Myocyte (in vitro differentiated cells): ENCODE measurements around the gene CALML4. TPM values are rescaled to one million over a fixed set of nuclear protein-coding genes. Genes with fewer than 3 reads are reported as not detected.
A peak's percentile ranks its signal among the peaks of the same experiment; 100 is the strongest.
"Not testable (repeated sequence)": the region's sequence is repeated elsewhere in the genome, so short reads cannot be mapped to it uniquely, and the experiment has no call there.

ENCODE experiments used
- DNase-seq: peaks from one replicate; pipeline ENCODE4 v3.0.0-alpha.2; 2012; ENCODE audit warnings: low read depth
- polyA plus RNA-seq: library from polyadenylated mRNA; unstranded; fragments of >200 nt; gene quantifications from one replicate; pipeline ENCODE4 v1.2.1, GENCODE V29; 2012; ENCODE audit warnings: missing spikeins
- total RNA-seq: library from RNA; depleted of rRNA; stranded (reverse); fragments of >200 nt; gene quantifications from 2 replicates; pipeline ENCODE4 v1.2.3, GENCODE V29; 2014

Gene CALML4, protein sequence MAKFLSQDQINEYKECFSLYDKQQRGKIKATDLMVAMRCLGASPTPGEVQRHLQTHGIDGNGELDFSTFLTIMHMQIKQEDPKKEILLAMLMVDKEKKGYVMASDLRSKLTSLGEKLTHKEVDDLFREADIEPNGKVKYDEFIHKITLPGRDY
- 0.26 and 2.5 TPM in 2 replicates for total RNA-seq
- 2.2 TPM for polyA plus RNA-seq

DNA sequence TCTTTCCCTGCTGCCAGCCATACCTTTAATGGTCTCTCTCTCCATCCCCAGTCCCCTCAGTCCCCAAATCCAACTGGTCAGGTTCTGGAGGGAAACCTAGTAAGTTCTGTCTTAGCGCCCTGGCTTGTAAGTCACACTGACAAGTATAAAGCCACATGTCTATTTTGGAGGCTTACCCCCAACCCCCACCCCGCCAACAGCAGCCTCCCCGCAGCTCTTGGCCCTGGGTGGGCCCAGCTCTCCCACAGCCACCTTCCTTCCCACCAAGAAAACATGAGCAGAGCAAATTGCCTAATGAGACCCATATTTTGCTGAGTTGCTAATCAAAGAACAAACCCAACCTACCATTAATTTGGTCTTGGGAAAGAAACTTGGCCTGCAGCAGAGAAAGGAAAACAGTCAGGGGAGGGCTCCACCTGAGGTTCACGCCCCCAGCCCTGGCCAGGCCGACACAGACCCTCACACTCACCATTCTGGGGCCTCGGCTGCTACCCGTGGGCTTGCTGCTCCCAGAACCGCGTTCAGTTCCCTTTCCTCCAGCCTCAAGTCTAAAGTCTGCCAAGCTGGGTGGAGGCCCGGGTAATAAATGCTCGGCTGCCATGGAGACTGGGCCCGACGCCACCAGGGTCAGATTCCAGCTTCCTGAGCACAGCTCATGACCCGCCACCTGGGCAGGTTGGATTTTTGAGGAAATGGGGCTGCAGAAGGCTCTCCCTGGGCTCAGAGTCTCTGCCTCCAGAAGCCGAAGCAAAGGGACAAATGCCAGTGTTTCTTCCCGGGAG, at the start of gene CALML4:
Gene CALML4 (minus strand): TSS at position 557 of the 782 bp plus-strand sequence. CDS start 85 bp downstream, at position 472.
- no peak for DNase-seq

DNA sequence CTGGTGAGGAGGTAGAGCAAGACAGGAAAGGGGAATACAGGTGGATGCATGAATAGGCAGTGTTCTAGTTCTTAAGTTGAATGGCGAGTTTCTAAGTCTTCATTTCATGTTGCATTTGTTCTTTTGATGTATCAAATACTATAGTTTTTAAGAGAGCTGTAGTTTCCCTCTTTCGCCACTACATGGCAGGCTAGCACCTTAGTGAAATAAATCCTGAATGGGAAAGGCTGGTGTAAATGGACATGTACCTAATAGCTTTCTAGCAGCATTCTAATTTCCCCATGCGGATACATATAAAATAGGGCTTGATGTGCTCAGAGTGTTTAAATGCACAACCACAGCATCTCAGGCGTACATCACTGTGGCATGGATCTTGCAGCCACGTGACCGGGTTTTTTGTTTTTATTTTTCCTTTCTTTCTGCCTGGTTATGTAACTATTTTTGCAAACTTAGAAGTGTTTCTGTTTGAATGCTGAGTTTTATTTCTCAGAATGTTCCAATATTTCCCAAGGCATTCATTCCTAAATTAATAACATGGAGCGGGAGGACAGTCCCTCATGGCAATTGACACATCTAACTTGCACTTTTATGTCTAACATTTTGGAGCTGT, 47.9 kb upstream of the CALML4 start:
- DNase-seq, result peak; percentile 77

DNA sequence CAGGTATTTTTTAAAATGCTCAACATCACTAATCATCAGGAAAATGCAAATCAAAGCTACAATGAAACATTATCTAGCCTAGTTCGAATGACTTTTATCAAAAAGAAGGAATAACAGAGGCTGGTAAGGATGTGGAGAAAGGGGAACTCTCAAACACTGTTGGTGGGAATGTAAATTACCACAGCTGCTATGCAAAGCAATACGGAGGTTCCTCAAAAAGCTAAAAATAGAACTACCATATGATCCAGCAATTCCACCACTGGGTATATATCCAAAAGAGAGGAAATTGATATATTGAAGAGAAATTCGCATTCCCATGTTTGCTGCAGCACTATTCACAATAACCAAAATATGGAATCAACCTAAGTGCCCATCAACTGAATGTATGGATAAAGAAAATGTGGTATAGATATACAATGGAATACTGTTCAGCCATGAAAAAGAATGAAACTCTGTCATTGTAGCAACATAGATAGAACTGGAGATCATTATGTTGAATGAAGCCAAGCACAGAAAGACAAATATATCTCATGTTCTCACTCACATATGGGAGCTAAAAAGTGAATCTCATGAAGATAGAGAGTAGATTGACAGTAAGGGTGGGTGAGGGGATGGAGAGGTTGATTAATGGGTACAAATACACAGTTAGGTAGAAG, 44.1 kb upstream of the CALML4 start:
- no peak for DNase-seq

DNA sequence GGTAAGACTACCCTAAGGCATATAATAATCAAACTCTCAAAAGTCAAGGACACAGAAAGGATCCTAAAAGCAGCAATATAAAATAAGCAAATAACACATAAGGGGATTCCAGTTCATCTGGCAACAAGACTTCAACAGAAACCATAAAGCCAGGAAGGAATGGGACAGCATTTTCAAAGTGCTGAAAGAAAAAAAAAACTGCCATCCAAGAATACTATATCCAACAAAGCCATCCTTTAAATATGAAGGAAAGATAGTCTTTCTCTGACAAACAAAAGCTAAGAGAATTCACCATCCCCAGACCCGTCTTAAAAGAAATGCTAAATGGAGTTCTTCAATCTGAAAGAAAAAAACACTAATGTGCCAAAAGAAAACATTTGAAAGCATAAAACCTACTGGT, 39.1 kb upstream of the CALML4 start:
- DNase-seq, result no peak

DNA sequence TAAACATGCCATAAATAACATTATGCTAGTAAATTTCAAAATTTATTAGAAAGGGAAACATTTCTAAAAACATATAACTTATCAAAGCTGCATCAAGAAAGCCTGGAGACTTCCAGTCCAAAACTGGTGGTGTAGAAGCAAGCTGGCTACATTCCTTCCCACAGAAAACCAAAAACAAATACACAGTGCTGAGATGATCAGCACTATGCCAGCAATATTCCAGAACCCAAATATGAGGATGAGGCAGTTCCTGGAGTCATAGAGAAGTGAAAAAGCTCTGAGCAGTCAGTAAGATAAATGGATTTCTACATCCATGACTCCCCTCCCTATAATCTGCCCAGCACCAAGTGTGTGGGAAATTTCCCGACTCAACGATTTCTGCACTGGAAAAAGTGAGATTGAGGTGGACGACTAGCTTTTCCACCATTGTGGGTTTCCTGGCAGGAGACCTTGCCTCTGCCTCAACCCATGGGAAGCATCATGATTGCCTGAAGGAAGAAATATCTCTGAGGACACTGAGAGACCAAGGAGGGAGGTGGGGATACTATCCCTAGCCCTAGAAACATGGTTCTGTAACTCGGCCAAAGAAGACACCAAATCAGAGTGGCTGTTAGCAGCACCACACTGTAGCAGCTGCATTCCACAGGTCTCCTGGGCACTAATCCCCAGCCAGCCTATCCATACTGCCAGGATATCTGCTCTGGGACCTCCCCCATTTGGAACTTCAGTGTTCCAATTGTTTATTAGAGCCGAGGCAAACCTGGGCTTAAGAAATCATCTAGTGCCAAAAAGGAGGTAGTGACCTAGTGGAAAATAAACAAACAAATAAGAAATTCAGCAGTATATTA, 36.2 kb upstream of the CALML4 start:
- DNase-seq, result no peak

DNA sequence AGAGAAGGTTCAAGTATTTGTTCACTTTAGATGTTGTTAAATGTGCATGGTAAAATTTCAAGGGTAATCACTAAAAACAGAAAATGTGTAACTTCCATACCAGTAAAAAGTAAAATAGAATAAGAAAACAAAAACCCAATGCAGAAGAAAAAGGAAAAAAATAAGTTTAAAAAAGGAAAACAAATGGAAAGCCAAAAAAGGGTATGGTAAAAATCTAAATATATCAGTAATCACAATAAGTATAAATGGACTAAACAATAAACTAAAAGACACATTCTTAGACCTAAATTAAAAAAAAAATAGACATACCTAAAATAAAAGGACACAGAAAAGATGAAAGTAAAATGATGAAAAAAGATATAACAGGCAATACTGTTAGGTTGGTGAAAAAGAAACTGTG, 33.9 kb upstream of the CALML4 start:
- no peak for DNase-seq

DNA sequence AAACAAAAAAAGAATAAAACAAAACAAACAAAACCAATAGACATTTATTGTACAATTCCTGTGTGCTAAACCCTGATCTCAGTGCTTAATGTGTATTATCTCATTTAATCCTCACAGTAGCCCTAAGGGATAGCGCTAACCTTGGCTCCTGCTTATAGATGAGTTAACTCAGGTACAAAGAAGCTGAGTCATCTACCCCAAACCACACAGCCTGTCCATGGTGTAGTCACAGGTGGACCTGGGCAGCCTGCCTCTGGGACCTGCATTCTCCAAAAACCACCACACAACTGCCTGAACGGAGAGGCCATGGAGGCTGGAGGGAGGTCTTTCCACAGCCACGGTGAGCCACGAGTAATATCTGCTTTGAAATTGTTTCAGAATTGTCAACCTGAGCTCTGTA, 29.9 kb upstream of the CALML4 start:
- DNase-seq, result no peak

DNA sequence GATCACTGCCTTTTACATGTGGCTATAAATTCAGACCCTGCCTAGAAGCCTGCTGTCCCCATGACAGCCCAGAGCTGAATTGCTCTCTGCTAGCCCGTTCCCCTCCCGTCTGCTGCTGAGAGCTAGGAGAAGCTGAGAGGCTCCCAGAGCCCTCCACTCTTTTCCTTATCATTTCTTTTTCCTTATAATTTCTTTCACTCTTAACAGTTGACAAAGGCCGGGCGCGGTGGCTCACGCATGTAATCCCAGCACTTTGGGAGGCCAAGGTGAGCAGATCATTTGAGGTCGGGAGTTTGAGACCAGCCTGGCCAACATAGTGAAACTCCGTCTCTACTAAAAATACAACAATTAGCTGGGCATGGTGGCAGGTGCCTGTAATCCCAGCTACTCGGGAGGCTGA, 29.4 kb upstream of the CALML4 start:
- DNase-seq, result not testable (repeated sequence)

DNA sequence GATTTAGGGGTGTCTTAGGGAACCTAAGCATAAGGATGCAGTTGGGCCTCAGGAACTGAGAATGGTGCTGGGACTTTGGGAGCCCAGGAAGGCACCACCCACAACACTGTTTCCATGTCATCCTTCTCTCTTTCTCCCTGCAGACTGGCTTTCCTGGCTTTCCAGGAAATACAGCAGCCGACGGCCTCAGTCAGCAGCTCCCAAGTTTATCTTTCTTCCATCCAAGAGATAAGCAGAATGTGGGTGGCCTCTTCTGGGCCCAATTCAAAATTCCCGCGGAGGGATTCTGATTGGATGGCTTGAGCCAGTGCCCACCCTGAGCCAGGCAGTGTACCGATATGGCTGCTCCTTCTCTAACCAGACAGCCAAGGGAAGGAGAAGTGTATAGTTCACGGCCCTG, 28.9 kb upstream of the CALML4 start:
- DNase-seq, result no peak

DNA sequence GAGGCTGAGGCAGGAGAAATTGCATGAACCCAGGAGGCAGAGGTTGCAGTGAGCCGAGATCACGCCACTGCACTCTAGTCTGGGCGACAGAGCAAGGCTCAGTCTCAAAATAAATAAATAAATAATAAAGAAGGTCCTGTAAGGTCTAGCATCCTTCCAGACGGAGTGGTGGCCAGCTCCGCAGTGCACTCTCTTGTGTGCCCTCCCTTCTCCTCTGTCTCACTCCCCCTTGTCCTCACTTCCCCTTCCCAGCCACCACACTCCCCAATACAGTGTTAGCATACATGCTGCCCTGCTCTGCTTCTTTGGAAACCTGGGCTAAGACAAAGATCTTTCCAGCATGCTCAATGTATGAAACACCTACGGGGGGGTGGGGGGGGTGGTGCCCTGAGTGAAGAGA, 27.8 kb upstream of the CALML4 start:
- no peak for DNase-seq

DNA sequence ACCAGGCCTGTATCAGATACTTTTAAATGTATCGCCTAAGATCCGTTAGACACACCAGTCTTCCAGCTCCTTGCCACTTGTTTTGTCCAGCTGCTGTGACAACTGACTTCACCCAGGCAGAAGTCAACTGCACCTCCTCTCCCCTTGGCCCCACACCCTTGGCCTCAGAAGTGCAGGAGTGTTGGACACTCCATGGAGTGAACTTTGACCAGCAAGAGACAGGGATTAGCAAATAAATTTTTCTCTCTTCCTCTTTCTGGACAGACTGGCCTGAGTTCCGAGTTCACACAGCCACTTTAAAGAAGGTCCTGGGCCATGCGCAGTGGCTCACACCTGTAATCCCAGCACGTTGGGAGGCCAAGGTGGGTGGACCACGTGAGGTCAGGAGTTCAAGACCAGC, 27.3 kb upstream of the CALML4 start:
- no peak for DNase-seq

DNA sequence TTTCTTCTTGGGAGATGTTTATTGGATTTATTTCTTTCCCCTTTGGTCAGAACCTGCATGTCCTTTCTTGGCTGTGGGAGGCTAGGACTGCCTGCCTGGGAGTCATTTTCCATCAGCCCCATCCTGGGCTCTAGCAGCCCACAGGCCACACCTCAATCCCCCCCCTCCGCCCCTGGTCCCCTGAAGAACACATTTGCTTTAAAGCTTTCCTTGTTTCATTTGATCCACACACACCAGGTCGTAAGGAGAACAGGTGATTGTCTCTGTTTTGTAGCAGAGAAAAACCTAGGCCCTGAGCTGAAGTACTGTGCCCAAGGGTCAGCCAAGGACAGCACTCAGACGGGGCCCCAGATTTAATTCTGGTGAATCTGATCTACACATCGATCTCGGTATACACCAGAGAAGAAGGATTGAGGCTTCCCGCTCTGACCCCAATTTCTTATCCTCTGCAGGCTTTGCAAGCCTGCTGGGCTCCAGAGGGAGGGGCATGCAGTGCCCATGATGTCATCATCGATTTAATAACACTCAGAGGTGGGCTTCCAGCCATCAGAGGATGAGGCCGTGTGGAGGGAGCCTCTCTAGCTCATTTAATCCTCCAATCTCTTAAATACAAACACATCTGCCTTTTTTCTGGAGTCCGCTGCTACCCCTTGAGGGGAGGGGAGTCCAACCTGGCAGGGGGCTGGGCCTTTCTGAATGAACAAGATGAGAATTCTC, 26.1 kb upstream of the CALML4 start:
- DNase-seq, result no peak

DNA sequence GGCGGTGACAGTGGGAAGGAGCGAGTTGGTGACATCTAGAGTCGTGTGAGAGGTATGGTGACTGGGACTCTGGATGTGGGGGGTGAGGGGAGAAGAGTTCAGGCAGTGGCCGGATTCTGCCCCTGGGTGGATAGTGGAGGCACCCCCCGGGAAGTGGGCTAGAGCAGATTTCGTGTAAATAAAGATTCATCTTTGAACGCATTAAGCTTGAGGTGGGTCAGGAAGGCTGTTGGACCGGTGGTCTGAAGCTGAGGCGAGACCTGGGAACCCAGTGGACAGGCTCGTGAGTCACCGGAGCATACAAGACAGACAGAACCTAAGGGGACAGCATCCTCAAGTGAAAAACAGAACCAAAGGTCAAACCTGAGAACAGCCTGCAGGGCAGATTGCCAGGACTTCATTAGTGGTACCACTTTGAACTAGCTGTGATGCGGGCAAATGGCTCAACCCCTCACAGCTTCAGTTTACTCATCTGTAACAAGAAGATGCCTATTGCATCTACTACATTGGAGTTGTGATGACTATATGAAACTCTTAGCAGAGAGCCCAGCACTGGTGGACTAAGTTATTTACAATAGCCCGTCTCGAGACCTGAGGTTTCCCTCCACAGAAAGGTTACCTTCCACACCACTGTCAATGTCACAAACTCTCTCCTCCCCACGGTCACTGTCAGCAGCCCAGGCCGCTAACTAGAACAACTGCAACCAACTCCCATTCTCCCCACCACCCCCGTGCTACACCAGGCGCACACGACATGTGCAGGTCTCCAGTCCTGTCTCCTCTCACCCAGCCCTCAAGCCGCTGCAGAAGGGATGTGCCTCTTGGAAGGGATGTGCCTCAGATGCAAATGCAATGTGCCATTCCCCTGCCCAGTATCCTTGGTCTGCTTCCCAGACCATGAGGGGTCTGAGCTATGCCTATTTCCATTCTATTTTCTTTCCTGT, 25.3 kb upstream of the CALML4 start:
- no peak for DNase-seq

DNA sequence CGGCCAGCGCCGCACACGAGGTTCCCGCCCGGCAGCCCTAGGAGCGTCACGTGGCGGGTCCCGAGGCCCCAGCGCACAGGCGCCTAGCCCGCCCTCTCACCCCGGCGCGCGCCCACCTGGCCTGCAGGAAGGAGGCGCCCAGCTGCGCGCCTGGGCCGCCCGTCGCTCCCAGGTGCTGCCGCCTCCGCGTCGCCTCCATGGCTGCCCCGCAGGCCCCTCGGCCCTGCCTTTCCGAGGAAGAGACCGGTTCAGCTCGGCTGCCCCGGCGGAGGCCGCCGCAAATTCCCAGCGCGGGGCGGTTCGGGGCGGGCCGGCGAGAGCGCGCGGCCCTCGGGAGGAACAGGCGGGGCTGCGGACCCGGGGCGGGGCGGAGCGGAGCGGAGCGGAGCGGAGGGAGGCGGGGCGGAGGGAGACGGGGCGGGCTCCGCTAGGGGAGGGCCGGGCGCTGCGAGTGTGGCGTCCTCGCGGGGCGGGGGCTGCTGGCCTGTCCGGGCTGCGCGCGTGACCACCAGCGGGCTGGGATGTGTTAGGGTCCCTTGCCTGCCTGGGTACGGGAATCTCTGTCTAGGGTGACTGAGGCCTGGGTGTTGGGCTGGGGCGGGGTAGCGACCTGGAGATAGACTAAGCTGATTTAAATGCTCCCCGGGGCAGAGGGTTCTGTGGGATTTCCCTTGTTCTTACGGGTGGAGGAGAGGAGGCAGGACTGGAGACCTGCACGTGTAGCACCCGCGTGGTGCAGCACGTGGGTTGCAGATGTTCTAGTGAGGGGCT, 24.4 kb upstream of the CALML4 start, which contains the start of gene CLN6:
Gene CLN6 (minus strand): TSS at position 343 of the 771 bp plus-strand sequence. CDS start 144 bp downstream, at position 199.
- DNase-seq, result peak; percentile 85

DNA sequence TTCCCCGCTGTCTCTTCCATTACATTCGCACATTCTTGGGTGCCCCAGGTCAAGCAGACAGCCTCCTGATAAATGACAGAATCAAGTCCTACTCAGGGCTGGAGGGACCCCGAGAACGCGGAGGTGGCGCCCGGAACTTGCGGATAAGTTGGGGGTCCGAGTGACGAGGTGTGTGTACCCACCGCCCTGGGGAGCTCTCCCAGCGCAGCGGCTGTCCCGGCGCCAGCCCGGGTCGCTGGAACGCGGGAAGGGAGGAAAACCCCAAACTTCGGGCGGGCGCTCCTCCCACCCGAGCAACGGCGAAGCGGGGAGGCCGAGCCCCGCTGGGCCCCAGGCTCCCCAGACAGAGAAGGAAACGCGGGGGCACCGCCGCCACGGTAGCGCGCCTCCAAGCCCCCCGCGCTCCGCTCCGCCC, 23.8 kb upstream of the CALML4 start:
- DNase-seq, result no peak

DNA sequence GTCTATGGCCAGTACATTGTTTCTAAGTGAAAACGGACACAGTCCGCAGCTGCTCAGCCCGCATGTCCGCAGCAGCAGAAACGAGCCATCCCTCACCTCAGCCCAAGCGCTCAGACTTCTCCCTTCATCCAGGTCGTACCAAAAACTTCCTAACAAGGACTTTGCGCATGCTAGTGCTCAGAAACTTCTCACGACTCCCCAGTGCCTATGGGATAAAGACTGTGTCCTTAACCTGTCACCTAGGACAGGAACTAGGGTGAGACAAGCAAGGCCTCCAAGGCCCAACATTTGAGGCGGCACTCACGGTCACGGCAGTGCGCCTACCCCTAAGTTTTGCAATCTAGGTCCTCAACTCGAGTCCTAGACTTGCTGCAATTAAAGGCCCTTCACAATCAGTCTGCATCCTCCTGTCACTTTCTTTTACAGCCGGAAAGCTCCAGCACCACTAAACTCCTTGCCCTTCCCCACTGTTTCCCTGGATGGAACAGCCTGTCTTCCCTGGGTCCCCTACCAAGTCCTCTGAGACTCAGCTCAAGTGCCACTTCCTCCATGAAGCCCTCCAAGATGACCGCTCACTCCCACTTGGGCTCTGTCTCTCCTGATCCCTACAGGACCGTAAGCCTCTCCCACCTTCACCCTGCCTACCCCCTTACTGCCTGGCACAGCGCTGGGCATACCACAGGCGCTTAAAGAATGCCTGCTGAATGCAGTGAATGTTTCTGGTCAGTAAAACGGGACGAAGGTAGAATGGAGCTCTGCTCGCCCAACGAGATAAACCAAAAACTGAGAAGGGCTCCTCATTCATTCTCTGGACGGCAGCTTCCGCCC, 23.2 kb upstream of the CALML4 start:
- DNase-seq, result peak; percentile 16

DNA sequence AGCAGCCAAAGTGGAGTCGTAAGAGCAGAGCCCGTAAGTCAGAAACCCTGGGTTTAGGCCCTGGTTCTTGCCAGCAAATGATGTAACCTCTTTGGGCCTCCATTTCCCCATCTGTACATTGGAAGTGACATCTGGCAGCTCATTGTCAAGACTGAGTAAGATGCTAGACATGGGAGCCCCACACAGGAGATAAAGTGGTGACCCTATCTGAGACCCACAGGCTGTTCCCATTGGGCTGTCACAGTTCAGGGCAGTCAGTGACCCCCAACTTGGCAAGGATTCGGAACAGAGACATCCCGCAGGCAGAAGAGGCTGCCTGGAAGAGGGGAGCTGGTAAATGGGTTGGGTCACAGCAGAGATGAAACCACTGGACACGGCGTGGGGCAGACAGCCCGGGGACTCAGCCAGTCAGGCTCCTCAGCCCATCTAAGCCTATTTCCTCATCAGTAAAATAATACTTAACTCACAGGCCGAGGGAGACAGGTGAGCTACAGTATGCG, 22.6 kb upstream of the CALML4 start:
- no peak for DNase-seq
